Thyroid gland (tissue), 4 donors: ENCODE measurements around the gene CLASP1.

Experiments
- POLR2A ChIP-seq, 2 donors: fragments of 450-650 bp; IDR thresholded peaks; one replicate each; pipeline ENCODE4 v1.6.1; 2017; ENCODE audit warnings: antibody characterized with exemption in 2 of 2, mild to moderate bottlenecking in 2 of 2, moderate library complexity in 1 of 2
- TF ChIP-seq, protein P1 (sequence below), 6 experiments: fragments of 200-600 bp in 3 of 6; fragments of 450-650 bp in 3 of 6; sonication (generic) in 3 of 6; IDR thresholded peaks; one replicate each; pipeline ENCODE4 v1.5.1; 2016 to 2019; ENCODE audit warnings: antibody characterized with exemption in 6 of 6, mild to moderate bottlenecking in 2 of 6, inconsistent platforms in 1 of 6, moderate library complexity in 1 of 6

DNA sequence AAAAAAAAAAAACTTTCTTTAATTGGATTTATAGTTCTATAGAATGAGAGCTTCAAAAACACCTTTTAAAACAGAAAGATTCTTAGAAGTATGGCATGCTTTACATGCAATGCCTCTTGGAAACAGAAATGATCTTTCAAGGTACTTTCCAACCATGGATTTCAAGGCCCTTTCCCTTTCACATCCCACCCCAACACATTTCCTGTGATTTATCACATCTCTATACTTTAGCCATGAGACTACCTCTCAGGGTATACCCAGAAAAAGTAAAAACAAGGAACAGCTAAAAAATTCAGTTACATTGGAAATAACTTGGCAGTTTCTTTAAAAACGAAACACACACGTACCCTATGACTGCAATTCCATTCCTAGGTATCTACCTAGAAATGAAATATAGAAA is 103.3 kb downstream of the CLASP1 start:
- TF ChIP-seq, protein P1, sequence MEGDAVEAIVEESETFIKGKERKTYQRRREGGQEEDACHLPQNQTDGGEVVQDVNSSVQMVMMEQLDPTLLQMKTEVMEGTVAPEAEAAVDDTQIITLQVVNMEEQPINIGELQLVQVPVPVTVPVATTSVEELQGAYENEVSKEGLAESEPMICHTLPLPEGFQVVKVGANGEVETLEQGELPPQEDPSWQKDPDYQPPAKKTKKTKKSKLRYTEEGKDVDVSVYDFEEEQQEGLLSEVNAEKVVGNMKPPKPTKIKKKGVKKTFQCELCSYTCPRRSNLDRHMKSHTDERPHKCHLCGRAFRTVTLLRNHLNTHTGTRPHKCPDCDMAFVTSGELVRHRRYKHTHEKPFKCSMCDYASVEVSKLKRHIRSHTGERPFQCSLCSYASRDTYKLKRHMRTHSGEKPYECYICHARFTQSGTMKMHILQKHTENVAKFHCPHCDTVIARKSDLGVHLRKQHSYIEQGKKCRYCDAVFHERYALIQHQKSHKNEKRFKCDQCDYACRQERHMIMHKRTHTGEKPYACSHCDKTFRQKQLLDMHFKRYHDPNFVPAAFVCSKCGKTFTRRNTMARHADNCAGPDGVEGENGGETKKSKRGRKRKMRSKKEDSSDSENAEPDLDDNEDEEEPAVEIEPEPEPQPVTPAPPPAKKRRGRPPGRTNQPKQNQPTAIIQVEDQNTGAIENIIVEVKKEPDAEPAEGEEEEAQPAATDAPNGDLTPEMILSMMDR (IDR thresholded peaks at IDR 0.05): no peak
- TF ChIP-seq POLR2A (IDR thresholded peaks at IDR 0.05): no peak
